ENCODE measurements around the gene PRR14L.
"Not testable (repeated sequence)": the region's sequence is repeated elsewhere in the genome, so short reads cannot be mapped to it uniquely, and the experiment has no call there.

PRR14L gene

GRCh38 chr22:31662668-31663037 lies 87.3 kb downstream of the PRR14L start:
- H3K9ac ChIP-seq, result no peak overlapping the region; the same call in 1 of the 2 replicates
- peaks cover 20% of the 10 kb centered on the region for H4K20me1 ChIP-seq
- 0 out of 2 replicates have a peak overlapping the region, but pooled peaks have one; percentile 5 for H3K27ac ChIP-seq
- peak overlapping the region; percentile 84 for H3K4me3 ChIP-seq
- H3K36me3 ChIP-seq, result no peaks in the 10 kb centered on the region
- TF ChIP-seq Cebpa-rat (IDR thresholded peaks at IDR 0.05), result no peak
- no peaks in the 10 kb centered on the region for H3K27me3 ChIP-seq
- H3K9me3 ChIP-seq, result no peaks in the 10 kb centered on the region
- H3K4me1 ChIP-seq, result peaks cover 23% of the 10 kb centered on the region
- peak overlapping the region; percentile 66 for H3K4me2 ChIP-seq

GRCh38 chr22:31661851-31662667 lies 87.9 kb downstream of the PRR14L start, which contains the start of gene PISD:
Gene PISD, minus strand, starts transcription at chr22:31662215. Its CDS starts 7 bp downstream, at chr22:31662208.
- Histone ChIP-seq H3K4me2 (peak within 1 kb of the TSS; percentile 83), H3K9ac (peak within 1 kb of the TSS; percentile 78), H3K36me3 (no peaks in the 10 kb centered on the region), H3K4me3 (peak within 1 kb of the TSS; percentile 84), H3K27me3 (no peaks in the 10 kb centered on the region), H3K4me1 (peaks cover 23% of the 10 kb centered on the region), H3K9me3 (no peaks in the 10 kb centered on the region), H4K20me1 (peaks cover 24% of the 10 kb centered on the region), H3K27ac (peak within 1 kb of the TSS; percentile 55)
- no peak for TF ChIP-seq Cebpa-rat (IDR thresholded peaks at IDR 0.05)

- Histone ChIP-seq H4K20me1 (peaks cover 28% of the 10 kb centered on the region), H3K4me2 (peak overlapping the region; percentile 83), H3K4me3 (peak overlapping the region; percentile 84), H3K9ac (peak overlapping the region; percentile 78; the same call in 1 of the 2 replicates), H3K4me1 (peaks cover 23% of the 10 kb centered on the region)
- not testable (repeated sequence) for H3K27me3 ChIP-seq, H3K36me3 ChIP-seq, H3K9me3 ChIP-seq, H3K27ac ChIP-seq
These were observed 89.0 kb downstream of the PRR14L start for GRCh38 chr22:31660860-31661341.

- Histone ChIP-seq H3K4me2 (no peak overlapping the region), H4K20me1 (peaks cover 35% of the 10 kb centered on the region)
These were observed 90.7 kb downstream of the PRR14L start for GRCh38 chr22:31659246-31659645.

GRCh38 chr22:31654408-31654807 lies 95.5 kb downstream of the PRR14L start:
- Histone ChIP-seq H3K4me3 (no peak overlapping the region), H3K4me1 (0 out of 2 replicates have a peak, but pooled peaks cover 2% of the 10 kb centered on the region), H4K20me1 (peaks cover 64% of the 10 kb centered on the region), H3K4me2 (no peak overlapping the region), H3K9me3 (no peaks in the 10 kb centered on the region), H3K9ac (no peak overlapping the region), H3K27me3 (no peaks in the 10 kb centered on the region), H3K27ac (no peak overlapping the region), H3K36me3 (peaks cover 11% of the 10 kb centered on the region)
- TF ChIP-seq Cebpa-rat (IDR thresholded peaks at IDR 0.05), result no peak

More at GRCh38 chr22:31659246-31659645, 90.7 kb downstream of the PRR14L start:
- no peaks in the 10 kb centered on the region for H3K27me3 ChIP-seq
- H3K27ac ChIP-seq, result no peak overlapping the region
- H3K4me1 ChIP-seq, result peaks cover 23% of the 10 kb centered on the region
- TF ChIP-seq Cebpa-rat (IDR thresholded peaks at IDR 0.05), result no peak
- no peaks in the 10 kb centered on the region for H3K36me3 ChIP-seq
- H3K9ac ChIP-seq, result no peak overlapping the region; the same call in 1 of the 2 replicates
- no peak overlapping the region for H3K4me3 ChIP-seq
- H3K9me3 ChIP-seq, result no peaks in the 10 kb centered on the region

- Histone ChIP-seq H3K36me3 (peaks cover 16% of the 10 kb centered on the region), H3K9me3 (no peaks in the 10 kb centered on the region), H4K20me1 (peaks cover 64% of the 10 kb centered on the region), H3K4me3 (no peak overlapping the region), H3K9ac (no peak overlapping the region), H3K27me3 (no peaks in the 10 kb centered on the region), H3K27ac (no peak overlapping the region), H3K4me2 (no peak overlapping the region), H3K4me1 (no peaks in the 10 kb centered on the region)
- TF ChIP-seq Cebpa-rat (IDR thresholded peaks at IDR 0.05), result no peak
These were observed 96.0 kb downstream of the PRR14L start for GRCh38 chr22:31653944-31654343.

GRCh38 chr22:31652911-31653684 lies 96.8 kb downstream of the PRR14L start:
- H3K4me3 ChIP-seq, result no peak overlapping the region
- H3K4me1 ChIP-seq, result no peaks in the 10 kb centered on the region
- H3K4me2 ChIP-seq, result no peak overlapping the region
- TF ChIP-seq Cebpa-rat (IDR thresholded peaks at IDR 0.05), result no peak
- no peaks in the 10 kb centered on the region for H3K9me3 ChIP-seq
- H4K20me1 ChIP-seq, result peaks cover 56% of the 10 kb centered on the region
- H3K9ac ChIP-seq, result no peak overlapping the region
- H3K27me3 ChIP-seq, result no peaks in the 10 kb centered on the region
- peaks cover 24% of the 10 kb centered on the region for H3K36me3 ChIP-seq
- H3K27ac ChIP-seq, result no peak overlapping the region

GRCh38 chr22:31652088-31652487 lies 97.8 kb downstream of the PRR14L start:
- H3K4me1 ChIP-seq, result no peaks in the 10 kb centered on the region
- no peaks in the 10 kb centered on the region for H3K27me3 ChIP-seq
- H3K4me3 ChIP-seq, result no peak overlapping the region
- peaks cover 48% of the 10 kb centered on the region for H4K20me1 ChIP-seq
- no peak overlapping the region for H3K27ac ChIP-seq
- no peak overlapping the region for H3K4me2 ChIP-seq
- no peaks in the 10 kb centered on the region for H3K9me3 ChIP-seq
- H3K36me3 ChIP-seq, result peaks cover 34% of the 10 kb centered on the region
- TF ChIP-seq Cebpa-rat (IDR thresholded peaks at IDR 0.05), result no peak
- no peak overlapping the region for H3K9ac ChIP-seq

- Histone ChIP-seq H3K27me3 (no peaks in the 10 kb centered on the region), H3K27ac (no peak overlapping the region), H3K4me3 (no peak overlapping the region), H4K20me1 (peaks cover 47% of the 10 kb centered on the region), H3K36me3 (peaks cover 39% of the 10 kb centered on the region), H3K9me3 (no peaks in the 10 kb centered on the region), H3K4me2 (no peak overlapping the region), H3K9ac (no peak overlapping the region), H3K4me1 (no peaks in the 10 kb centered on the region)
- TF ChIP-seq Cebpa-rat (IDR thresholded peaks at IDR 0.05), result no peak
These were observed 98.3 kb downstream of the PRR14L start for GRCh38 chr22:31651664-31652063.

- Histone ChIP-seq H3K9me3 (no peaks in the 10 kb centered on the region), H3K36me3 (peaks cover 51% of the 10 kb centered on the region), H4K20me1 (peaks cover 44% of the 10 kb centered on the region), H3K27me3 (no peaks in the 10 kb centered on the region), H3K4me1 (no peaks in the 10 kb centered on the region), H3K4me2 (no peak overlapping the region), H3K9ac (no peak overlapping the region), H3K4me3 (no peak overlapping the region), H3K27ac (no peak overlapping the region)
- TF ChIP-seq Cebpa-rat (IDR thresholded peaks at IDR 0.05), result 0 out of 2 replicates have a peak, but pooled peaks have one; percentile 20
These were observed 99.5 kb downstream of the PRR14L start for GRCh38 chr22:31650391-31650790.
